Uterus (tissue), 4 donors: ENCODE results near the gene SNX30. TPM values are rescaled to one million over a fixed set of nuclear protein-coding genes. Genes with fewer than 3 reads are reported as not detected.
A peak's percentile ranks its signal among the peaks of the same experiment; 100 is the strongest.

Source experiments
- DNase-seq, 2 donors: peaks; one replicate each; pipeline ENCODE4 v3.0.0-alpha.2; 2019 to 2020
- H3K27ac ChIP-seq, 2 donors: fragments of 200-600 bp; sonication (generic); 1 replicate in 1 of 2; 2 replicates in 1 of 2; pipeline ENCODE4 v1.5.1; 2016 to 2018
- H3K27me3 ChIP-seq, 2 donors: fragments of 200-600 bp; sonication (generic); one replicate each; pipeline ENCODE4 v1.5.1; 2018 to 2019; ENCODE audit warnings: control low read depth in 1 of 2
- H3K36me3 ChIP-seq, 2 donors: fragments of 200-600 bp; sonication (generic); one replicate each; pipeline ENCODE4 v1.5.1; 2019; ENCODE audit warnings: control low read depth in 1 of 2
- H3K4me1 ChIP-seq, 2 donors: fragments of 200-600 bp; sonication (generic); one replicate each; pipeline ENCODE4 v1.5.1; 2018 to 2019; ENCODE audit warnings: control low read depth in 1 of 2
- H3K4me3 ChIP-seq, 2 donors: fragments of 200-600 bp; sonication (generic); 1 replicate in 1 of 2; 2 replicates in 1 of 2; pipeline ENCODE4 v1.5.1; 2018 to 2019; ENCODE audit warnings: mild to moderate bottlenecking in 1 of 2
- H3K9me3 ChIP-seq, 2 donors: fragments of 200-600 bp; sonication (generic); one replicate each; pipeline ENCODE4 v1.5.1; 2019; ENCODE audit warnings: control low read depth in 1 of 2
- CTCF ChIP-seq, 4 experiments: fragments of 200-600 bp in 2 of 4; fragments of 450-650 bp in 2 of 4; sonication (generic) in 2 of 4; IDR thresholded peaks; one replicate each; pipeline ENCODE4 v1.5.1; 2016 to 2019; ENCODE audit warnings: antibody characterized with exemption in 4 of 4, mild to moderate bottlenecking in 2 of 4, moderate library complexity in 1 of 4
- POLR2A ChIP-seq, 2 donors: fragments of 450-650 bp; IDR thresholded peaks; one replicate each; pipeline ENCODE4 v1.6.1; 2016; ENCODE audit warnings: antibody characterized with exemption in 2 of 2, mild to moderate bottlenecking in 1 of 2, moderate library complexity in 1 of 2
- intact Hi-C: fragments of 100-400 bp; cut with DNase I; formaldehyde crosslinking; loops from one replicate; pipeline ENCODE4 v1.15.1; 2023; ENCODE audit warnings: low total_unique reads
- total RNA-seq, 4 donors: library from RNA; depleted of rRNA in 3 of 4; stranded (reverse); fragments of >200 nt in 3 of 4; gene quantifications; one replicate each; pipeline versions ENCODE4 v1.1.0 to v1.2.4, GENCODE V29; 2014 to 2023
- donor health status: DM: yes; HTN: yes; CAD: no.

Gene SNX30
- total RNA-seq, 4 donors from 2014 or later, result 3.1 to 20.3 (median 11.6) TPM

GRCh38 chr9:112753725-112754124 lies 3.2 kb downstream of the SNX30 start:
- Histone ChIP-seq H3K27ac (peak overlapping the region; percentile 42 to 66), H3K4me1 (peaks cover 0 to 3% of the 10 kb centered on the region in 2 donors), H3K4me3 (no peak overlapping the region), H3K27me3 (no peaks in the 10 kb centered on the region), H3K36me3 (no peaks in the 10 kb centered on the region), H3K9me3 (no peaks in the 10 kb centered on the region)
- intact Hi-C loops, result no loop called here
- no peak for TF ChIP-seq POLR2A (IDR thresholded peaks at IDR 0.05)
- DNase-seq, result peak; percentile 22 to 40

- H3K36me3 ChIP-seq, result no peaks in the 10 kb centered on the region
- intact Hi-C loops, result no loop called here
- H3K4me3 ChIP-seq, result no peak overlapping the region
- no peak for DNase-seq
- H3K27me3 ChIP-seq, result no peaks in the 10 kb centered on the region
- peak overlapping the region; percentile 38 to 66 for H3K27ac ChIP-seq
- H3K9me3 ChIP-seq, result no peaks in the 10 kb centered on the region
- TF ChIP-seq POLR2A (IDR thresholded peaks at IDR 0.05), result no peak
- TF ChIP-seq CTCF (IDR thresholded peaks at IDR 0.05), result no peak
- peaks cover 0 to 3% of the 10 kb centered on the region in 2 donors for H3K4me1 ChIP-seq
Measured at GRCh38 chr9:112754578-112754977, 4.0 kb downstream of the SNX30 start.

- H3K9me3 ChIP-seq, result no peaks in the 10 kb centered on the region
- H3K4me3 ChIP-seq, result no peak overlapping the region
- no peaks in the 10 kb centered on the region for H3K27me3 ChIP-seq
- intact Hi-C loops, result no loop called here
- no peak for DNase-seq
- no peaks in the 10 kb centered on the region for H3K36me3 ChIP-seq
- peak overlapping the region; percentile 38 to 66 for H3K27ac ChIP-seq
- TF ChIP-seq POLR2A (IDR thresholded peaks at IDR 0.05) (no peak), CTCF (IDR thresholded peaks at IDR 0.05) (no peak)
- H3K4me1 ChIP-seq, result peaks cover 0 to 3% of the 10 kb centered on the region in 2 donors
Measured at GRCh38 chr9:112755016-112755427, 4.5 kb downstream of the SNX30 start.

GRCh38 chr9:112755675-112756074 lies 5.1 kb downstream of the SNX30 start:
- peaks cover 0 to 3% of the 10 kb centered on the region in 2 donors for H3K4me1 ChIP-seq
- no peaks in the 10 kb centered on the region for H3K9me3 ChIP-seq
- H3K36me3 ChIP-seq, result no peaks in the 10 kb centered on the region
- intact Hi-C loops, result no loop called here
- DNase-seq, result no peak
- no peak overlapping the region for H3K4me3 ChIP-seq
- peak overlapping the region in 1 of 2 donors; percentile 66 for H3K27ac ChIP-seq
- TF ChIP-seq POLR2A (IDR thresholded peaks at IDR 0.05), result no peak
- no peak for TF ChIP-seq CTCF (IDR thresholded peaks at IDR 0.05)
- H3K27me3 ChIP-seq, result no peaks in the 10 kb centered on the region

GRCh38 chr9:112757282-112757883 lies 6.8 kb downstream of the SNX30 start:
- no peaks in the 10 kb centered on the region for H3K36me3 ChIP-seq
- TF ChIP-seq POLR2A (IDR thresholded peaks at IDR 0.05) (no peak), CTCF (IDR thresholded peaks at IDR 0.05) (no peak)
- H3K27me3 ChIP-seq, result no peaks in the 10 kb centered on the region

More at GRCh38 chr9:112757282-112757883, 6.8 kb downstream of the SNX30 start:
- Histone ChIP-seq H3K9me3 (no peaks in the 10 kb centered on the region), H3K27ac (peak overlapping the region in 1 of 2 donors; percentile 36), H3K4me3 (no peak overlapping the region), H3K4me1 (peaks cover 0 to 3% of the 10 kb centered on the region in 2 donors)
- intact Hi-C loops, result no loop called here
- no peak for DNase-seq
